Measurements from ENCODE around the gene SMDT1.

Gene SMDT1

DNA sequence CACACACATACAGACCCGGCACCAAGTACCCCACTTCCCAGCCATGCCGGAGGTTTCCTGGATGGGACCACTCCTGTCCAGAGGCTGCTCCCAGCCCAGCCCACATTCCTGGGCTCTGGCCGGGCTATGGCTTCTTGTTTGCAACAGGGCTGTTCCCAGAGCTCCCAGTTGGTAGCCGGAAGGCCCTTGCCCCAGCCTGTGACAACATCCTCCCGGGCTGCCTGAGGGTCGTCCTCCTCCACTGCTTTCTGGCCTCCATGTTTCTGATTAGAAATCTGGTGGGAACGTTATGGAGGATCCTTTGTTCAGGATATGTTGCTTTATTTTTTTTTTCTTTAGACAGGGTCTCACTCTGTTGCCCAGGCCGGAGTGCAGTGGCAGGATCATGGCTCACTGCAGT lies 52.1 kb downstream of the SMDT1 start:
- no peaks in the 10 kb centered on the region for H3K27me3 ChIP-seq (ENCODE audit: low read depth)
- in situ Hi-C loops (cut with MboI; ENCODE audit: low sequenced_read_pairs): no loop called here
- no peak for DNase-seq (ENCODE audit: low spot score in 2 of 2)
- no peaks in the 10 kb centered on the region for H3K4me1 ChIP-seq
- H3K9me3 ChIP-seq: no peaks in the 10 kb centered on the region
- H3K4me3 ChIP-seq: no peak overlapping the region
- H3K36me3 ChIP-seq (replicated peaks): no peaks in the 10 kb centered on the region

DNA sequence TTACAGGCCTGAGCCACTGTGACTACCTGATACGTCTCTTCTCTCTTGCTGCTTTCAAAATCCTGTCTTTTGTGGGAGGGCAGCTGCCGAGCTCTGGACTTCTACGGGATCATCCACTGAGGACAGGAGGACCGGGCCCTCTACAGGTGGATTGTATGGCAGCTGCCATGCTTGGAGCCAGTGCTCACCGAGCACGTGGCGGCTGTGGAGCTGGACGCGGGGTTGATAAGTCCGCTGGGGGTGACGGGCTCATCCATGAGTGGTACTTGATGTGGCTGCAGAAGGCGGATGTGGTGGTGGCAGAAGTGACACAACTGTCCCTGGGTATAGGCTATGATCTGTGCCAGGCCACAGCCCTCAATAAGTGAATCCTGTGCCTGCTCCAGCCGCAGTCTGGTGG lies 53.0 kb downstream of the SMDT1 start:
- in situ Hi-C loops (cut with MboI; ENCODE audit: low sequenced_read_pairs): no loop called here

More for the DNA sequence above, 53.0 kb downstream of the SMDT1 start:
- no peak for DNase-seq (ENCODE audit: low spot score in 2 of 2)
- Histone ChIP-seq H3K9me3 (no peaks in the 10 kb centered on the region), H3K27me3 (ENCODE audit: low read depth) (no peaks in the 10 kb centered on the region), H3K4me3 (no peak overlapping the region), H3K4me1 (no peaks in the 10 kb centered on the region), H3K36me3 (replicated peaks) (no peaks in the 10 kb centered on the region)

Measured in HAP-1 (cell line).